Measurements from ENCODE around the gene KRT85.

The KRT85 gene

DNA sequence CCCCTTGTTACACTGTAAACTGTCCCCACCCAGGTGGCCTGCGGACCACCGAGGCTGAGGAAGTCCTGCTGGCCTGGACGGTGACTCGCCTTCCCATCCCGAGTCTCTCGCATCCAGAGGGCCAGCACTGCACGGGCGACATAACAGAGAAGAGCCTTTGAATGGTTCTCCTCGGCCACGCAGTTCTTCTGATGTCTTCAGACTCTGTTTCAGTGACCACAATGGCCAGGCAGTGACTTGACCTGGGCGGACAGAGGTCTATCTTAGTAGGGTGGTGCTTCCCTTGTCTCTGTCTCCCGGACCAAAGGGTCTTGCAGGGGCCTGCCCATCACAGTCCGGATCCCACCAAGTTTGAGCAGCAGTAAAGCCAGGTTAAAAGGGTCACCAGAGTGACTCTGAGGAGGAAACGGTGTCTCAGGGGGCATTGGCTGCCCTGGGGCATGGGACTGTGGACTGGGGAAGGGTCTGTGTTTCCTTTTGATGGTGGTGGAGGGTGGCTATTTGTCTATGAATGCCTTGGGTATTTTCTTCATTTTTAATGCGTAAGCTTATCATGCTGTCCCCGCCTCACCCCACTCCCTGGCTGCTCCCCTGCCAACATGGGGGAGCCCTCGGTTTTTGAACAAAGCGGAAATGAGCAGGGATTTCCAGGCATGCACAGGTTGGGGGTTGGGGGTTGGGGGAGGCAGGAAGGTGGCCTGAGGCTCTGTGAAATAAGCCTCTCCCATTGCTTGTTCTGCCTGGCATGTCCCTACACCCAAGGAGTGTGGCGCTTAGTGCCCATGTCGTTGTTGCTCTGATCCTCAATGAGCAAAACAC, 10.3 kb downstream of the KRT85 start:
- Histone ChIP-seq H3K9me3 (ENCODE audit: control insufficient read depth, low read length) (no peaks in the 10 kb centered on the region), H3K4me3 (ENCODE audit: extremely low read depth, insufficient read depth, low read length, poor library complexity, severe bottlenecking) (no peak overlapping the region), H3K36me3 (ENCODE audit: control insufficient read depth, insufficient read depth, low read length) (no peaks in the 10 kb centered on the region), H3K4me1 (ENCODE audit: control insufficient read depth, insufficient read depth, low read length, poor library complexity, severe bottlenecking) (no peaks in the 10 kb centered on the region), H3K27ac (ENCODE audit: low read depth, low read length, severe bottlenecking) (no peak overlapping the region)
- 93 to 96% methylated on average over 16 to 18 of the region's 20 CpGs for WGBS, 2 experiments (ENCODE audit: insufficient coverage in 2 of 2)

DNA sequence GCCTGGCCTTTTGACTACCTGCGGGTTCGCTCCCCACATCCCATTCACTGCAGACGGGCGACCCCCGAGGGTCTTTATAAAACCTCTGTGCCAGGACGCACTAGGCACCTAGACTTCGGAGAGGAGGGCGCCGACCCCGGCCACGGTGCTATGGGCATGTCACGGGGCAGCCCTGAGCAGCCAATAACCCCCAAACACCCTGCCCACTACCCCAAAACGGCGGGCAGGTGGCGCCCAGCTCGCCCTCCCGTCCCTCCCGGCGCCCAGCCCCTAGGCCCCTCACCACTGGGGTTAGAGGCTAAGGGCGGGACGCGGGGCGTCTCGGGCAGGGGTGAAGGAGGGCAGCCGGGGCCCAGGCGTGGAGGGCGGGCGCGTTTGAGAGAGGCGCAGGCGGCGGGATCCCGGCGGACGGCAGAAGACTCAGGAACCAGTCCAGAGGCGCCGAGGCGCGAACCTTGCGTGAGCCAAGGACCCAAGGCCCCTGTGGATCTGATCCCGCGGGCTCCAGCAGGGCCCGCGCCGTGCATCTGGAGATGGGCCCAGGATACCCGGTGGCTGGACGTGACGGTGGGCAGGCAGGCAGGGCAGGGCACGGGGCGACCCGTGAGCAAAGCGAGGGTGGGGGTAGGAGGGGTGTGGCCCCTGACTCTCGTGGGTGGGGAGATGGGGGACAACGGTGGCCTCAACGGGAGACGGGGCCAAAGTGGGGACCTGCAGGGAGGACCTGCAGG, 11.1 kb downstream of the KRT85 start:
- Histone ChIP-seq H3K4me3 (ENCODE audit: extremely low read depth, insufficient read depth, low read length, poor library complexity, severe bottlenecking) (no peak overlapping the region), H3K36me3 (ENCODE audit: control insufficient read depth, insufficient read depth, low read length) (no peaks in the 10 kb centered on the region), H3K4me1 (ENCODE audit: control insufficient read depth, insufficient read depth, low read length, poor library complexity, severe bottlenecking) (no peaks in the 10 kb centered on the region), H3K27ac (ENCODE audit: low read depth, low read length, severe bottlenecking) (no peak overlapping the region), H3K9me3 (ENCODE audit: control insufficient read depth, low read length) (no peaks in the 10 kb centered on the region)
- WGBS, 2 experiments (ENCODE audit: insufficient coverage in 2 of 2) = 95% methylated on average over 38 to 51 of the region's 56 CpGs

DNA sequence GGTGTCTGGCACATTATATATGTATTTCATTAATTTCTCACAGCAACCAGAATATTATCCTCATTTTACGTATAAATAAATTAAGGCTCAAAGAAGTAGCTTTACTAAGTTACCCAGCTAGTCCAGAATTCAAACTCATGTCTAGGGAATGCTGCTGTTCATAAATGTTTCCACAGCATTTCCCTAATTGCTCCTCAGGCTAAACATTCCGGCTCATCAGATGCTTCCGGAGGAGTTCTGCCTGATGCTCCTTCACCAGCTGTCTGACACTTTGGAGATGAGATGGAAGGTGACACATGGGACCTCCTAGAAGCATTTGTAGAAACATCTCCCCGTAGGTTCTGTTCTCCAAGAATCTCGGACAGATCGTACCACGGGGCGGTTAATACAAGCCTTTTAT, 12.1 kb downstream of the KRT85 start:
- 90 to 96% methylated on average over 8 of the region's 8 CpGs for WGBS, 2 experiments (ENCODE audit: insufficient coverage in 2 of 2)
- Histone ChIP-seq H3K9me3 (ENCODE audit: control insufficient read depth, low read length) (no peaks in the 10 kb centered on the region), H3K4me1 (ENCODE audit: control insufficient read depth, insufficient read depth, low read length, poor library complexity, severe bottlenecking) (no peaks in the 10 kb centered on the region), H3K27ac (ENCODE audit: low read depth, low read length, severe bottlenecking) (no peak overlapping the region), H3K4me3 (ENCODE audit: extremely low read depth, insufficient read depth, low read length, poor library complexity, severe bottlenecking) (no peak overlapping the region), H3K36me3 (ENCODE audit: control insufficient read depth, insufficient read depth, low read length) (no peaks in the 10 kb centered on the region)

DNA sequence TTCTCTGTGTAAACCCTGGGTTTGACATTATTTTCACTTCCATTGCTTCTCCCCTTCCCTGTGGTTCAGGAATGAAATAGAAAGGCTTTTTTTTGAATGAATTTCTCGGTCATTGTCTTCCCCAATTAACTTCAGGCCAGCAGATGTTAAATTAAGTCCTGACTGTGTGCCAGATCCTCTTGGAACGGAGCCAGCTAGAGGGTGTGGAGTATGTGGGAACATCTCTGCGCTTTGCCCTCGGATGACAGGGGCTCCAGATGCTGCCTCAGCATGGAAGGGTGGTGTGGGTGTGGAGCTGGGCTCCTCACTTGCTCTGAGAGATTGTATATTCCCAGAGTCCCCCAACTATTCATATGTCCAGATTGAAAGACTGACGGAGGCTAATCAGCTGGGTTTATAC, 13.1 kb downstream of the KRT85 start:
- Histone ChIP-seq H3K9me3 (ENCODE audit: control insufficient read depth, low read length) (no peaks in the 10 kb centered on the region), H3K36me3 (ENCODE audit: control insufficient read depth, insufficient read depth, low read length) (no peaks in the 10 kb centered on the region), H3K4me3 (ENCODE audit: extremely low read depth, insufficient read depth, low read length, poor library complexity, severe bottlenecking) (no peak overlapping the region), H3K4me1 (ENCODE audit: control insufficient read depth, insufficient read depth, low read length, poor library complexity, severe bottlenecking) (no peaks in the 10 kb centered on the region), H3K27ac (ENCODE audit: low read depth, low read length, severe bottlenecking) (no peak overlapping the region)
- WGBS, 2 experiments (ENCODE audit: insufficient coverage in 2 of 2) = 50% methylated on average over 2 of the region's 5 CpGs; no CpG with 5 or more reads in 1 of the 2 experiments

DNA sequence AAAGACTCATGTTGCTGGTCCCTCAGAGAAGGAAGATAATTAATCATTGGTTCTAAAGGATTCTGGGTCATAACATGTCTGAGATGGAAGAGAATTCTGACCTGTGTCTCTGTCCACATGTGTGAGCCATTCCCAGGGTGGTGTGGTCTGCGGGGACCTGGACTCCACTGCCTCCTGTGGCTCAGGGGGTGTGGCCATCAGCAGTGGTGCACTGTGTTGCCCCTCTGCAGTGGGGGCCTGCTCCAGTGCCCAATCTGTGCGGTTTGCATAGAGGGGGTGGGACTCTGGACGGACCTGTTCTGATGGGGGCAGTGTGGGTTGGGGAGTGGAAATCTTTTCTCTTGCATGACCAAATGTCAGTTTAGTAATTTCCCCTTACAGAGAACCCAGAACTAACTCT, 13.5 kb downstream of the KRT85 start:
- H3K9me3 ChIP-seq (ENCODE audit: control insufficient read depth, low read length) = no peaks in the 10 kb centered on the region

DNA sequence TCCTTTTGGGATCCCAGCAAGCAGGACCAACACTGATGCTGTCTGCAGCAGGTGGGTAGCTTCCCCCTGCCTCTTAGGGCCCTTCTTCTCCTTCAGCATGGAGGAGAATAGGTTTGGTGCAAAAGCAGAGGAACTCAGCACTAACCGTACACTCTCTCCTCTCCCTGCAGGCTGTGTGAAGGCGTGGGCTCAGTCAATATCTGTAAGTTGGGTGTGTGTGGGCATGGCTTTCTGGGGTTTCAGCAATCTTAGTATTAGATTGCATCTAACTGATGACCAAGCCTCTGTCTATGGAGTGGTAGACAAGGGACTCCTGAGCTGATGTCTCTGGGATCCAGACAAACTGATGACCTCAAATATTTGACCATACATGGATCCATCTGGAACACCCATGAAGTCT, 14.3 kb downstream of the KRT85 start:
- no peaks in the 10 kb centered on the region for H3K4me1 ChIP-seq (ENCODE audit: control insufficient read depth, insufficient read depth, low read length, poor library complexity, severe bottlenecking)
- no CpG with 5 or more reads among the region's 2 CpGs for WGBS, 2 experiments (ENCODE audit: insufficient coverage in 2 of 2)

More for the DNA sequence above, 13.5 kb downstream of the KRT85 start:
- Histone ChIP-seq H3K27ac (ENCODE audit: low read depth, low read length, severe bottlenecking) (no peak overlapping the region), H3K4me3 (ENCODE audit: extremely low read depth, insufficient read depth, low read length, poor library complexity, severe bottlenecking) (no peak overlapping the region), H3K4me1 (ENCODE audit: control insufficient read depth, insufficient read depth, low read length, poor library complexity, severe bottlenecking) (no peaks in the 10 kb centered on the region), H3K36me3 (ENCODE audit: control insufficient read depth, insufficient read depth, low read length) (no peaks in the 10 kb centered on the region)
- 70 to 86% methylated on average over 1 to 2 of the region's 3 CpGs for WGBS, 2 experiments (ENCODE audit: insufficient coverage in 2 of 2)

DNA sequence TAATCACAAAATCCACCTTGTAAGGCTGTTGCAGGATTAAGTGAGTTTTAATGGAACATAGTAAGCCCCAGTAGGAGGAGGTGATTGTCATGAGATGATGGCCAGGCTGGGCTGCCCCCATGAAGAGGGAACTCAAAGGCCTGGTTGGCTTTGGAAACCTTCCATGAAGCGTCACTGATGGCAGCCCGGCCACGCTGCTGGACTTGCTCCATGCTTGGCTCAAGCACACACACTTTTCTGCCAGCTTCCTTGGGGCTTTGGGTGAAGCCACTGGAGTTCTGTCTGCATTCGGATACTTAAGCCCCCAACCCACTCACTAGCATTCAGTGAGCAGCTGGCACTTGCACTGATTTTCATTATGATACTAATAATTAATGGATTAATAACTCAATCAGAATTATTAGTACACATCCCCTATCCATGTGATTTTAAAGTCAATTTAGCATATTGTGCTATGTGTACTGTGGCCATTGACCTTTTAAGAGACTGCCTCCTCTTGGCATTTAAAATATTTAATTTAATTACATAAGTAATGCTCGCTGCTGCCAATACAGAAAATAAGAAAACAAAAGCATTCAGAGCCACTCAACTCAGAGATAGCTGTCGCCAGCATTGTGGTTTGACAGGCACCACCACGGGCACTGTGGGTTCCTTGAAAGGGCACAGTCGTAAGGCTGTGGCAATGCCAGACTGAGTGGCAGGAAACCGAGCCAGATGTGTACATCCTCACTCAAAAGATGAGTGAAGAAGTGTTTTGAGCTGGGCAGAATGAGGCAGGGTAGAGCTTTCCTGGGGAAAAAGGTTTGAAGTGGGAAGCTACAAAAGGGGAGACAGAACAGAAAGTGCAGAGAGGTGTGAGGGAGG, 15.9 kb downstream of the KRT85 start:
- no peaks in the 10 kb centered on the region for H3K4me1 ChIP-seq (ENCODE audit: control insufficient read depth, insufficient read depth, low read length, poor library complexity, severe bottlenecking)
- 83 to 84% methylated on average over 7 to 8 of the region's 9 CpGs for WGBS, 2 experiments (ENCODE audit: insufficient coverage in 2 of 2)
- no peak overlapping the region for H3K27ac ChIP-seq (ENCODE audit: low read depth, low read length, severe bottlenecking)
- no peaks in the 10 kb centered on the region for H3K9me3 ChIP-seq (ENCODE audit: control insufficient read depth, low read length)
- no peaks in the 10 kb centered on the region for H3K36me3 ChIP-seq (ENCODE audit: control insufficient read depth, insufficient read depth, low read length)
- H3K4me3 ChIP-seq (ENCODE audit: extremely low read depth, insufficient read depth, low read length, poor library complexity, severe bottlenecking) = no peak overlapping the region

More for the DNA sequence above, 14.3 kb downstream of the KRT85 start:
- Histone ChIP-seq H3K27ac (ENCODE audit: low read depth, low read length, severe bottlenecking) (no peak overlapping the region), H3K4me3 (ENCODE audit: extremely low read depth, insufficient read depth, low read length, poor library complexity, severe bottlenecking) (no peak overlapping the region), H3K9me3 (ENCODE audit: control insufficient read depth, low read length) (no peaks in the 10 kb centered on the region), H3K36me3 (ENCODE audit: control insufficient read depth, insufficient read depth, low read length) (no peaks in the 10 kb centered on the region)

DNA sequence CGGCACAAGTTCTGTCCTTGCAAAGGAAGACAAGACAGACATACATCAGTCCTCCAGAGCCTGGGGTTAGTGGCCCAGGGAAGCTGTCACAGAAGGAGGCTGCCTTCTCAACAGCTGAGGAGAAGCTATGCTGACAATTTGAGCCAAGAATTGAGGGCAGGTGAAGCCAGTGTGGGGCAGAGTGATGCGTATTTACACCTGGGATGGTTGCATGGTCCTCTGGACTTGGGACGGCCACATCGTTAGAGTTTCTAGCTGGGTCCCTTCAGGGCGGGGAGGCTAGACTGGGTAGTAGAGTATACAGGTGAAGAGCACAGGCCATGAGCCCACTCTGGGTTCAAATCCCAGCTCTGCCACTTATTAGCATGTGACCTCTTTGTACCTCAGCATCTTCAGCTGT, 16.5 kb downstream of the KRT85 start:
- Histone ChIP-seq H3K27ac (ENCODE audit: low read depth, low read length, severe bottlenecking) (no peak overlapping the region), H3K4me1 (ENCODE audit: control insufficient read depth, insufficient read depth, low read length, poor library complexity, severe bottlenecking) (peaks cover under 1% of the 10 kb centered on the region), H3K9me3 (ENCODE audit: control insufficient read depth, low read length) (no peaks in the 10 kb centered on the region), H3K36me3 (ENCODE audit: control insufficient read depth, insufficient read depth, low read length) (no peaks in the 10 kb centered on the region), H3K4me3 (ENCODE audit: extremely low read depth, insufficient read depth, low read length, poor library complexity, severe bottlenecking) (no peak overlapping the region)
- WGBS, 2 experiments (ENCODE audit: insufficient coverage in 2 of 2) = 77 to 88% methylated on average over 5 of the region's 5 CpGs

DNA sequence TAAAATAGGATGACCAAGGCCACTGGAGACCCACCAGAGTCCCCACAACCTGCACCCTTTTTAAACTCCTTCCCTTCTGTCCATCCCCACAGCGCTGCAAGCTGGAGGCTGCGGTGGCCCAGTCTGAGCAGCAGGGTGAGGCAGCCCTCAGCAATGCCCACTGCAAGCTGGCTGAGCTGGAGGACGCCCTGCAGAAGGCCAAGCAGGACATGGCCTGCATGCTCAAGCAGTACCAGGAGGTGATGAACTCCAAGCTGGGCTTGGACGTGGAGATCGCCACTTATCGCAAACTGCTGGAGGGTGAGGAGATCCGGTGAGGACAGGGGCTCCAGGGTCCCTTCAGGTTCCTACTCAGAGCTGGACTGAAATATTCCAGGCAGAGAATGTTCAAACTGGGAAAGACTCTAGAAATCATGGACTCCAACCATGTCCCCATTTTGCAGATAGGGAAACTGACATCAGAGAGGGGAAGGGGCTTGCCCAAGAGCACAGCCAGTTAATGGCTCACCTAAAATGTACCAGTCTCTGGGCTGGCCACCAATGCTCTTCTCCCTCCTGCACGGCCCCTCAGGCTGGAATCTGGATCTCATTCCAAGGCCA, 17.2 kb downstream of the KRT85 start:
- Histone ChIP-seq H3K27ac (ENCODE audit: low read depth, low read length, severe bottlenecking) (no peak overlapping the region), H3K9me3 (ENCODE audit: control insufficient read depth, low read length) (no peaks in the 10 kb centered on the region), H3K36me3 (ENCODE audit: control insufficient read depth, insufficient read depth, low read length) (no peaks in the 10 kb centered on the region), H3K4me1 (ENCODE audit: control insufficient read depth, insufficient read depth, low read length, poor library complexity, severe bottlenecking) (peaks cover 5% of the 10 kb centered on the region), H3K4me3 (ENCODE audit: extremely low read depth, insufficient read depth, low read length, poor library complexity, severe bottlenecking) (no peak overlapping the region)
- 94 to 95% methylated on average over 7 to 8 of the region's 8 CpGs for WGBS, 2 experiments (ENCODE audit: insufficient coverage in 2 of 2)

DNA sequence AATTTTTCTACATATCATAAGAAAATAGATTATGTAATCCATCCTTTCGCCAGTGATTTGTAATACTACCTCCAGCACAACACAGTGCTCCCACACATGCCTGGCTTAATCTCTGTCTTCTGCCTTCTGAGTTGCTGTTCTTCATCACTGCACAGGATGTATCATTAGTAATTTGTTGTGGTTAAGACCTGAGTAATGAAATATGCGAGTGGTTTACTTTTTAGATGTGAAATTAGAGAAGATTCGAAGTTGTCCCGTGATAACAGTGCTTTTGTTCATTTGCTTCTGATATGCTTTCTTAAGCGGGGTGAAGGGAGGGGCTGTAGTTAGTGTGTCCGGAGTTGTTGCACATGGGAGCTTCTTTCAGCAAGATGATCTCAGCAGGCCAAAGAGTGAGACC, 18.1 kb downstream of the KRT85 start:
- Histone ChIP-seq H3K4me1 (ENCODE audit: control insufficient read depth, insufficient read depth, low read length, poor library complexity, severe bottlenecking) (peaks cover 5% of the 10 kb centered on the region), H3K36me3 (ENCODE audit: control insufficient read depth, insufficient read depth, low read length) (no peaks in the 10 kb centered on the region), H3K27ac (ENCODE audit: low read depth, low read length, severe bottlenecking) (no peak overlapping the region), H3K4me3 (ENCODE audit: extremely low read depth, insufficient read depth, low read length, poor library complexity, severe bottlenecking) (no peak overlapping the region), H3K9me3 (ENCODE audit: control insufficient read depth, low read length) (no peaks in the 10 kb centered on the region)
- WGBS, 2 experiments (ENCODE audit: insufficient coverage in 2 of 2) = 92% methylated on average over 5 of the region's 6 CpGs

All from mesodermal cell (in vitro differentiated cells).